Left forelimb (tissue), 1 donor: ENCODE results near the gene MDP1.
"Not testable (repeated sequence)": the region's sequence is repeated elsewhere in the genome, so short reads cannot be mapped to it uniquely, and the experiment has no call there.

Experiments
- DNase-seq: peaks from one replicate; pipeline ENCODE4 v3.0.0-alpha.2; 2018; ENCODE audit warnings: low spot score

The MDP1 gene

DNA sequence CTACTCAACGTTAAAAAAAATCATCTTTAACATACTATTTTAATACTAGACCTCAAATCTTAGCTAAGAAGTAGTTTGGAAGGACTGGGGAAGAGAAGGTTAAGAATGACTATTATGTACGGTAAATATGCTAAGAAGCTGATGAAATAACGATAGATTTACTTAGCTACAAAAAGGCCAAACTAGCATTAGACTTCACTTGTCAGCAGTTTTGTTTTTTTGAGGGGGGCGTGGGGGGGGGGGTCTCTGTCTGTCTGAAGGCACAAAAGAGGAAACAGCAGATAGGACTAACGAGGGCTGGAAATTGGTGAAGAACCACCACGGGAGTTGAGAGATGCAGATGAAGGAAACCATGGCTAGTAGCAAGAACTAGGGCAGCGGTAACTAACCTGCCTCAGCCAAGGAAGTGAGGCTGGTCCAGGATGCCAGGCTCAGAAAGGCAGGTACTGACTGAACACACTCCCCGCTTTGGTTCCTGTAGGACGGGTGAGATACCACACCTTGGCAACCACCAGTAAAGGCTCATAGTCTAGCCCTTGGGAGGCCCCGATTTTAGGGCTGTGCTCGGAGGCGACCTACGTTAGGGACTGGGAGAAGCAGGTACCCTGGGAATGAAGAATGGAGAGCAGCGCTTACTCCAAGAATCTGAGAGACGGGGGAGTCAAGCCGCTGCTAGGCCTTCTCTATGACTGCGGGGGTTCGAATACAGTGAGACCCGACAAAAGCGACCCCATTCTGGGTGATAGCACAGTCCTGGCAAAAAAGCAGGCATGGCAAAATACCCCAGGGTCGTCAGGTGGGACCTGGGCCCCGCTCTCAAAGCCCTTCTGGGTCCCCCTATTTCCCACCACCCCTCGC, 15.6 kb upstream of the MDP1 start:
- DNase-seq = no peak

DNA sequence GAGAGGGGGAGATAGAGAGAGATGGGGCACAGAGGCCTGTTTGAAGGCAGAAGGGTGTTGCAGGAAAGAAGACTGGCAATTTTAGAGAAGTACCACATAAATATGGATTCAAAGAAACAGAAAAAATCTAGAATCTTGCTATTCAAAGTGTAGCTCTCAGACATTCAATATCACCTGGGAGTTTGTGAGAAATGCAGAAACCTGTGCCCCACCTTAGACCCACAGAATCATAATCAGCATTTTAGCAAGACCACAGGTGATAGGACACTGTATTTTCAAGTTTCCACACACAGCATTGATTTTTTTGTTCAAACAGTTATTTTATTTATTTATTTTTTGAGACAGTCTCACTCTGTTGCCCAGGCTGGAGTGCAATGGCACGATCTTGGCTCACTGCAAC, 13.0 kb upstream of the MDP1 start:
- DNase-seq = no peak

DNA sequence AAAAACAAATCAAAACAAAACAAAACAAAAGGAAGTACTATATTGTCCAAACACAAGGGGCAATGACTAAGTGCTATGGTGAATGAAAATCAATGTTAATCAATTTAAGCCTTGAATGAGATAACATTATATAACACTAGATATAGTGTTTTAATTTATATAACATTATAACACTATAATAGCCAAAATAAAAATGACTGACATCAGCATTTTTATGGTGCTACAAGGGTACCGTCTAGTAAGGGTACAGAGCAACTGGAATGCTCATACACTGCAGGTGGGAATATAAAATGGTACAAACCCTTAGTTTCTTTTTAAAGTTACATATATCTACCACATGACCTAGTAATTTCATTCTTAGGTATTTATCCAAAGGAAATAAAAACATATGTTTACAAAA, 10.6 kb upstream of the MDP1 start:
- DNase-seq = no peak

DNA sequence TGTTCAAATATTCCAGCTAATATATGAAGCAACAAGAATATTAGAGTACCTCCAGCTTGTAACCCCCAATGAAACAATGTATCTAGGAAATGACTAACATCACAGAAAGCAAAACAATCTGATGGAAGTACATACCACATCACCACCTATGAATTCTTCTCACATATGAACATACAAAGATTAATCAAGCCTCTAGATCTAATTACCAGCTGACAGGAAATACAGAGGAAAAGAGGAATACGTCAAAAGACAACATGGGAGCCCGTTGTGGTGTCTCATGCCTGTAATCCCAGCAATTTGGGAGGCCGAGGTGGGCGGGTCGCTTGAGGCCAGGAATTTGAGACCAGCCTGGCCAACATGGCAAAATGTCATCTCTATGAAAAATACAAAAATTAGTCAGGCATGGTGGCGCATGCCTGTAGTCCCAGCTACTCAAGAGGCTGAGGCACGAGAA, 8.8 kb upstream of the MDP1 start:
- DNase-seq = no peak

DNA sequence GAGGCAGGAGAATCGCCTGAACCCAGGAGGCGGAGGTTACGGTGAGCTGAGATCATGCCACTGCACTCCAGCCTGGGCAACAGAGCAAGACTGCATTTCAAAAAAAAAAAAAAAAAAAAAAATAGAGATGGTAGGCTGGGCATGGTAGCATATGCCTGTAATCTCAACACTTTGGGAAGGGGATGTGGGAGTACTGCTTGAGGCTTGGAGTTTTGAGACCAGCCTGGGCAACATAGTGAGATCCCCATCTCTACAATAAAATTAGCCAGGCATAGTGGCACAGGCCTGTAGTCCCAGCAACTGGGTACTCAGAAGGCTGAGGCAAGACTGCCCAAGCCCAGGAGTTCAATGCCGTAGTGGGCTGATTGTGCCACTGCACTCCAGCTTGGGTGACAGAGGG, 7.1 kb upstream of the MDP1 start:
- DNase-seq = not testable (repeated sequence)

DNA sequence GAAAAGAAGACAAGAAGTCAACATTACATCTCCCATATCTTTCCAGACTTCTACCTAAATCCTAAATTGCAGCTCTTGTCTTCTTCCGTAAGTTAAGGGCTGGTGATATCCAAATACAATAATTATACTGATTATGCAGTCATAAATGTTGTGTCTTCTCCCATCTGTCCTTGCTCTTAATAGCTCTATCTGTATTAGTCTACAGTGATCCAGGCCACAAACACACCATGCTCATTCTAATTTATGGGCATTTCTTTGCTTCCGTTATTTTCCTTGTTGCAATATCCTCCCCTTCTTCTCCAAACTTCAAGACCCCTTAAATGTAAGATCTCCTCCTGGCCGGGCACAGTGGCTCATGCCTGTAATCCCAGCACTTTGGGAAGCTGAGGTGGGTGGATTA, 3.7 kb upstream of the MDP1 start:
- DNase-seq = no peak

DNA sequence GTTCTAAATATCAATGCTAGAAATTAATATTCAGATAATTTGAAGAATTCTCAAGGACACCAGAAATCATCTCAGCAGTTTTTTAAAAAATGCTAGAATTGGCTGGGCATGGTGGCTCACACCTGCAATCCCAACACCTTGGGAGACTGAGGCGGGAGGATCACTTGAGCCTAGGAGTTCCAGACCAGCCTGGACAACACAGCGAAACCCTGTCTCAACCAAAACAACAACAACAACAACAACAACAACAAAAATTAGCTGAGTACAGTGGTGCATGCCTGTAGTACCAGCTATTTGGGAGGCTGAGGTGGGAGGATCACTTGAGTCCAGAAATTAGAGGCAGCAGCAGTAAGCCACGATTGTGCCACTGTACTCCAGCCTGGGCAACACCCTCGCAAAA, 3.2 kb upstream of the MDP1 start:
- DNase-seq = no peak

DNA sequence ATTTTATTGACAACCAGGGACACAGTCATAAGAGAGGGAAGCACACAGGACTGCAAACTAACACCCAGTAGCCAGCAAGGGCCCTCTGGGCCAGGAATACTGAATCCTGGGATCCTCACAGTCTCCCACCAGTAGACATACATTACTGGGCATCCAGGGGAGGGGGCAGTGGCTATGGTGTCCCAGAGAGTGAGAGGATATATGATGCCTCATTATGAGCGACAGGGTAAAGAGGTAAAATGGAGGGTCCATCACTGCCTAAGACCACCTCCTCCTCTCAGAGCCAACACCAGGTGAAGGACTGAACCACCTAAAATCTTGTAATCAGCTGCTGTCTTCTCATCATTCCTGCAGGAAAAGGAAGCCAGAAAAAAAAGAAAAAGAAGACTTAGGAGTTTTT, 1.0 kb upstream of the MDP1 start:
- not testable (repeated sequence) for DNase-seq

DNA sequence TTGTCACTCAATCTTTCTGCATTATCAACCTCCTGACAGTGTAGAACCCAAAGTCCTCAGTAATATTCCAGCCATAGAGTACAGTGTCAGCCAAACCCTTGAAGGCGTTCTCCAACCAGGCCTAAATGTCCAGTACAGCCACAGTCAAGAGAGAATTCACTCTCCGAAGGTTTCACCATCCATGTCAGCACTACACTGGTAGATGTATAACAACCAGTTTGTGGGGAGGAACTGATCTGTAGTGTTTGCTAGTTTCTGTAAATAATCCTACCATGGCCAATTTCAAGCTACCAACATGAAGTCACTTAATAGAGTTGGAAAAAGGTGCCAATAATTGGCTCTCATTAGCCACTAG, 456 bp upstream of the MDP1 start:
- DNase-seq = no peak

DNA sequence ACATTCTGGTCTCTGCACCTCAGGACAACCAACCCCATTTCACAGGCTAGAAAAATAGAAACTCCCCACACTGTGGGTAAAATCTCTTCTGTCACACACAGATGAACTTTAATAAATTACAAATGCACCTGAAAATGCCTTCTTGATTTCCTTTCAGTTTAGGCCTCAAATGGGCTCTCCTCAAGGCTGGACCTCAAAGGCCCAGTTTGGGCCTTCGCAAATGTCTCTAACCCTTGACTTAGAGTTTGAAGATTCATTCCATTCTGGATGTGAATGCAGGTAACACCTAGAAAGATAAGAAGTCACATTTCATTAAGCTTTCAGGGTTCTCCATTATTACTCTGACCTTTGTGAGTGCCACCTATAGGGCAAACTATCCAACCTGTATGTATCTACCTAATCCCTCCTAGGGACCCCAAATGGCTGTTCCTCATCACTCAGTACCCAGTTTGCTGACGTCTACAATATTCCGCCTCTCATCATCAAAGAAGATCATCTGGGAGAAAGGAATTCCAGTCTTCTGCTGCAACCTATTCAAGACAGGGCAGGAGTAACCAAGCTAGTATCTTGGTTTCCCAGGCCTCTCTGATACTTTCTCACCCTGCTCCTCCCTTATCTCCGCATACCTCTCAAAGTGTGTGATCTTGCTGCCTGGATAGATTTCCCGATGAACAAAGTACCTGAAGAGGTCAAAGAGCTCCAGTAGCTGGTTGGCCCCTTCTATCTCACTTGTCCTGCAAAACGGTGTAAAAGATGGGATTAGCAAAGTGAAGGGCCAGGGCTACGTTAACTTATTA, 1.8 kb downstream of the MDP1 start:
- DNase-seq = no peak

DNA sequence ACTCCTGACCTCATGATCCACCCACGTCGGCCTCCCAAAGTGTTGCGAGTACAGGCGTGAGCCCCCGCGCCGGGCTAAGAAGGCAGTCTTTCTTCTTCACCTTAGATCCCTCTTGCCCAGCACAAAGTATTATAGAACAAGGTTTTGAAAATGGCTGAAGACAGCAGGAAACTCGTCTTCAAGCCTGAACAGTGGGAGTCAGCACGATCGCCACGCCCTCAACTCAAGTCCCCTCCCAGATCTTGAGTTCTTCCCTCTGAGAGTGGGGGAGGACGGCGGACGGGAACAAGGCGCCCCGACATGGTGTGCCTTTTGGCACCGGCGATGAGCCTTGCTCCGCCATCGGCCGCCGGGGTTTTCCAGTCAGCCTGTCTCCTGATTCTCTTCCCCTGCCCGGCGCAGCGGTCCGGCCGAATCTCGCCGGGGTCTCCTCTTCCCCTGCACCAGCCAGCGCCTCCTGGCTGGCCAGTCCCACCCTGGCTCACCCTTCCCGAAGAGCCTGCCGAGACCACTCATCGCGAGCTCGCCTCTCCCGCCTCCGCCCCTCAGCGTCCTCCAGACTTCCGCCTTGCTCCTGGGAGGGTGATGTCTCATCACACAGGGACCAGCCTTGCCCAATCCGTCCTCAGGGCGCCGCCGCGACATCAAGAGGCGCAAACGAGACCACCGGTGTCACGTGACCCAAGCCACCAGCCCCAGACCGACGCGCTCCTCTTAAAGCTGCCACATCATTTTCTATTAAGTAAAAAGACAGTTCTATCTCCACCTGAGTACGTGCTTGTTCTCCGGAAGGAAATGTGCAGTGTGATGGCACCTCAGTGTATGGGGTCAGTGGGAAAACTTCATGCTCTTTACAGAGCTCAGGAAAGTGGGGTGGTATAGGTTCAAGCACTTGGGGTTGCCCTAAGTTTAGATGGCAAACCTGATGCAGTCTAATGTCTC, 2.7 kb downstream of the MDP1 start, which contains the start of gene CHMP4A:
Gene CHMP4A, minus strand, starts transcription at position 565 of the 942 bp plus-strand sequence. Its CDS starts 49 bp downstream, at position 516.
- peak; percentile 95 for DNase-seq

DNA sequence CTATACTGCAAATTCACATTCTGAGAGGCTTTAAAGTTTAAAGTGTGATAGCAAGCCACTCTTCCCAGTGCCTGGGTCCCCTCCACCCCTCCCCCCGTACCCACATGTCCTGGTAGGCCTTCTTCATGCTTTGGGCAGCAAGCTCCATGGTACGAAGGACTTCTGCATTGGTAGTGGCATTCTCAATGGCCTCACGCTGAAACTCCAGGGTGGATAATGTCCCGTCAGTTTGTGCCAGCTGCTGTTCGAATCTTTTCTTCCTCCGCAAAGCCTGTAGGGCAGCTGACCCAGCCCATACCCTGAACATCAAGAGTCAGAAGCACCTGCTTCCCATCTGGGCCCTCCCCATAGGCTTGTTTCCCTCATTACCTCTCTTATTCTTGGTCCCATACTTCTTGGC, 4.6 kb downstream of the MDP1 start:
- no peak for DNase-seq

DNA sequence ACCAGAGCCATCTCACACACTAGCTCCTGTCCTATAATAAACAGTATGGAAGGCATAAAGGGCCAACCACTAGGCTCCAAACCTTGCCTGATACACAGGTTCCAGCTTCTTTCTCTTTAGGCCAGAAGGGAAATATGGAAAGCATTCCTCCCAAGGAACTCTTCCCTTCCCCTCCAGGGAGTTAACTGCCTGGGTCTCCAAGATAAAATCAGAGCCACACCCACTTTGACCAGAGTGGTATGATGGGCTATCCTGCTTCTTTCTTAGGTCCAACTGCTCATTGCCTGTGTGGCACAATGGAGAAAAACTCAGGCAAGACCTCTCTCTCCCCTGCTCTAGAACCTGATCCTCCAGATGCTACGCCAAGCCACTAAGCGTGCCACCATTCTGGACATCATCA, 8.2 kb downstream of the MDP1 start:
- no peak for DNase-seq

DNA sequence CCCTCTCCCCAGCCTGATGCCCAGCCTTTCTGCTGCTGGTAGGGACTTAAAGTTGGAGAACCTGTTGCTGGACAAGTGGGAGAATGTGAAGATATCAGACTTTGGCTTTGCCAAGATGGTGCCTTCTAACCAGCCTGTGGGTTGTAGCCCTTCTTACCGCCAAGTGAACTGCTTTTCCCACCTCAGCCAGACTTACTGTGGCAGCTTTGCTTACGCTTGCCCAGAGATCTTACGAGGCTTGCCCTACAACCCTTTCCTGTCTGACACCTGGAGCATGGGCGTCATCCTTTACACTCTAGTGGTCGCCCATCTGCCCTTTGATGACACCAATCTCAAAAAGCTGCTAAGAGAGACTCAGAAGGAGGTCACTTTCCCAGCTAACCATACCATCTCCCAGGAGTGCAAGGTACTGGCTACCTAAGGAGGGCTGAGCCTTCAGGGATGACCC, 8.7 kb downstream of the MDP1 start:
- DNase-seq = no peak

DNA sequence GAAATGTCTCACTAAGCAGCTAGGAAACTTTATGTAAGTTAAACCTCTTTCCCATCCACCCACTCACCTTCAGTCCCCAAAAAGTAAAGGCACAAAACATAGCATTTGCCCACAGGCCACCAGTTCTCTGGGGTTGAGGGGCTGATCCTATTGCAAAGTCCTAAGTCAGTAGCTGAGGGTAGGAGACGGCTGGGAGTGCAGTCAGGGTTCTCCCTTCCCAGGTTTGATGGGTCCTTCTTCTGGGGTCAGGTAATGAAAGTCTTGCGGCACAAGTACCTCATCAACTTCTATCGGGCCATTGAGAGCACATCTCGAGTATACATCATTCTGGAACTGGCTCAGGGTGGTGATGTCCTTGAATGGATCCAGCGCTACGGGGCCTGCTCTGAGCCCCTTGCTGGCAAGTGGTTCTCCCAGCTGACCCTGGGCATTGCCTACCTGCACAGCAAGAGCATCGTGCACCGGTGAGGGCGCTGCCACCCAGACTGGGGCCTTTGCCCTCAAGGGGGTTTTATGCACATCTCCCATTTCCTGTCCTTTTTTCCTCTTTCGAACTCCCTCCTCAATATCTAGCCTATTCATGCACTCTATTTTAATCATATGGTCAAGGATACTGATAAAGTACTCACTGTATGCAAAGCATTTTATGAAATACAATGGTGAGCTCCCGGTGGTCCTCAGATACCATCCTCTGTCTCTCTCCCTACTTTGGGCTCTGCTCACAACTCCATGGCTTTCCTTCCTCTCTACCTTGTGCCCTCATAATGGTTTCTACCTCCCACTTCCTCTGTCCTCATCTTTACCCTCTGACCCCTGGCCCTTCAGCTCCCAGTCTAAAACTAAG, 9.4 kb downstream of the MDP1 start:
- no peak for DNase-seq

DNA sequence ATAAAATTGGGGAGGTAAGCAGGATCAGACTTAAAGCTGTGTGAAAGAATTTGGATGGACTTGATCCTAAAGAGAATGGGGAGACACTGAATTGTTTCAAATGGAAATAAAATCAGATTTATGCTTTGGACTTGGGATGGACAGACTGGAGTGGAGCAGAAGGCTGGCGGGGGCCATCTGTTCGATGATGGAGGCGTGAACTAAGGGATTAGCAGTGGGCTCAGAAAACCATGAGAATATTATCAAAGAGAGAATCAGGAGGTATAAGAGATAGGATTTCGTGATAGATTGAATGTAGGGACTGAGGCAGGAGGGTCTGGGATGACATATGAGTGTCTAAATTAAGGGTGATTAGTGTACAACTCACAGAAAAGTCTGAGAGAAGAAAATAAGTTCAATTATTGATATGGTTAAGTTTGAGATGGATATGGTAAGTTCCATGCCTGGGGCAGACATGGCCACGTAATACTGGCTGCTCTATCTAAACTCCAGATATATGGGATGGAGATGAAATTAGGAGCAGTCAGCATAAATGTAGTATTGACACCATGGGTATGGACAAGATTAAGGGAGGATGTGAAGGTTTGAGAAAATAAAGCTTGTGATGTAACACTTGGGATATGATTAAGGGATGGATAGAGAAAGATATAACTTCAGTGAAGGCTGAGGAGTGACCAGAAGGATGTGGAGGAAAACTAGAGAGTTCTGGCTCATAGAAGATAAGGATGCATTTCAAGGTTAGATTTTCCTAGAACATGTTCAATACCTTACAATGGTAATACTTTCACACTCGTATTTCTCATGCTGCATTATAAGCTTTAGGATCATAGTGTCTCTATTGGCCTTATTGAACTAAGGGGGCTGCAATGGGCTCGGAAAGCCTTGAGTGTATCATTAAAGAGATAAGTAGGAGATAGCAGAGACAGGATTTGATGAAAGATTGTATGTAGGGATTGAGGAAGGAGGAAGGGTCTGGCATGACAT, 11.4 kb downstream of the MDP1 start:
- DNase-seq = no peak

DNA sequence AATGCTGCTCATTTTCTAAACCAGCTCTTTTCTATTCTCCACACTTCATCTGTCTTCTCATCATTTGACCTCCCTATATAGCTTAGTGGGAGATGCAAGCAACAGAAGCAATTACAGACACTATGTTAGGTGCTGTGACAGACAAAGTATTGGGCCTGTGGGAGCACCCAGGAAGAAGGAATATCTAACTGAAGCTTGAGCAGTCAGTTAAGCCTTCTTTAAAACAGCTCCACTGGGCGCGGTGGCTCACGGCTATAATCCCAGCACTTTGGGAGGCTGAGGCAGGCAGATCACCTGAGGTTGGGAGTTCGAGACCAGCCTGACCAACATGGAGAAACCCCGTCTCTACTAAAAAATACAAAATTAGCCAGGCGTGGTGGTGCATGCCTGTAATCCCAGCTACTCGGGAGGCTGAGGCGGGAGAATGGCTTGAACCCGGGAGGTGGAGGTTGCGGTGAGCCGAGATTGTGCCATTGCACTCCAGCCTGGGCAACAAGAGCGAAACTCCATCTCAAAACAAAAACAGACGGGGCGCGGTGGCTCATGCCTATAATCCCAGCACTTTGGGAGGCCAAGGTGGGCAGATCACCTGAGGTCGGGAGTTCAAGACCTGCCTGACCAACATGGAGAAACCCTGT, 12.5 kb downstream of the MDP1 start:
- DNase-seq = not testable (repeated sequence)

DNA sequence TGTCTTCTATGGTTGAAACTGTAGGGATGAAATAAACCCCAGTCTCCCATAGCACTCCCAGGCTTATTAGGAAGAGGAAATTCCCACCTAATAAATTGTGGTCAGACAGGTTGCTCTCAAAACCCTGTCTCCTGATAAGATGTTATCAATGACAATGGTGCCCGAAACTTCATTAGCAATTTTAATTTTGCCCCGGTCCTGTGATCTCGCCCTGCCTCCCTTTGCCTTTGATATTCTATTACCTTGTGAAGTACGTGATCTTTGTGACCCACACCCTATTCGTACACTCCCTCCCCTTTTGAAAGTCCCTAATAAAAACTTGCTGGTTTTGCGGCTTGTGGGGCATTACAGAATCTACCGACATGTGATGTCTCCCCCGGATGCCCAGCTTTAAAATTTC, 13.3 kb downstream of the MDP1 start:
- DNase-seq = not testable (repeated sequence)

DNA sequence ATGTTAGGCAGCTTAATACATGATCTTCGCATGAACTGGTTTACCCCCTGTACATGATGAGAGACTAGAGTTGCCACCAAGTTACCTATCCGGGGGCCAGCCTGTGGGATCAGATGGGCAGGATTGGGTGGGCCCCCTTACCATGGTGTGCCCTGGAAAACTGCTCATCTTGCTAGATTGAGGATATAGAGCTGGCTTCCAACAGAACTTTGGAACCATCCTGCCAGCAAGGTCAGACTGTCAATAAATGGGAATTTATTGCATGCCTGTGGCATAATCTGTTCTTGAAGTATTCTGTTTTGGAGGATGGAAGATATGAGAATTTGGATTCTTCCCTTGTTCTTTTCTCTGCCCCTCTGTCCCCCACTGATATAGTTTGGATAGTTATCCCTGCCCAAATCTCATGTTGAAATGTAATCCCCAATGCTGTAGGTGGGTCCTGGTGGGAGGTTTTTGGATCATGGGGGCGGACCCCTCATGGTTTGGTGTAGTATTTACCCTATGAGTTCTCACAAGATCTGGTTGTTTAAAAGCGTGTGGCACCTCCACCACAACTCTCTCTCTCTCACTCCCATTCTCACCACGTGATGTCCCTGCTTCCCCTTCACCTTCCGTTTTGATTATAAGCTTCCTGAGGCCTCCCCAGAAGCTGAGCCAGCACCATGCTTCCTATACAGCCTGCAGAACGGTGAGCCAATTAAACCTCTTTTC, 16.9 kb downstream of the MDP1 start:
- no peak for DNase-seq
